K562 (cell line): ENCODE data around the gene TOM1. TPM values are rescaled to one million over a fixed set of nuclear protein-coding genes. Genes with fewer than 3 reads are reported as not detected.

Experiments
- MGA ChIP-seq: fragments of 450-650 bp; IDR thresholded peaks from 2 replicates; pipeline ENCODE4 v1.6.1; 2016; ENCODE audit warnings: mild to moderate bottlenecking, moderate library complexity
- MNT ChIP-seq, 2 experiments: fragments of 450-650 bp; conservative IDR thresholded peaks; 2 replicates each; pipeline ENCODE4 v1.6.1; 2017; ENCODE audit warnings: mild to moderate bottlenecking in 2 of 2, moderate library complexity in 2 of 2
- NR2C2 ChIP-seq, 2 experiments: fragments of 200-800 bp in 1 of 2; sonication (Bioruptor generic) in 1 of 2; sonication (generic) in 1 of 2; formaldehyde crosslinking in 1 of 2; IDR thresholded peaks; 2 replicates each; pipeline versions ENCODE4 v1.6.1 to v1.8.0; 2016 to 2022; ENCODE audit warnings: mild to moderate bottlenecking in 1 of 2, missing compliant biosample characterization in 1 of 2, missing genetic modification characterization in 1 of 2, missing genetic modification reagents in 1 of 2
- TAF9B ChIP-seq: fragments of 450-650 bp; IDR thresholded peaks from 2 replicates; pipeline ENCODE4 v1.6.1; 2018; ENCODE audit warnings: mild to moderate bottlenecking; ENCODE audit not compliant: partially characterized antibody
- polyA plus RNA-seq, 8 experiments: library from polyadenylated mRNA; depleted of rRNA in 4 of 8; stranded (reverse) in 5 of 8; unstranded in 3 of 8; fragments of >200 nt; fragmentation: Nextera tagmentation in 2 of 8; fragmentation: Illumina TruSeq in 1 of 8; extraction: Ambion mirVana in 2 of 8; extraction: Trizol in 1 of 8; gene quantifications; 2 replicates each; pipeline versions ENCODE4 v1.2.1 to v1.2.3, GENCODE V29; 2011 to 2014; ENCODE audit warnings: inconsistent platforms in 1 of 8, missing spikeins in 1 of 8
- total RNA-seq, 7 experiments: library from RNA; depleted of rRNA in 6 of 7; stranded (reverse); fragments of >200 nt in 6 of 7; fragmentation: Illumina TruSeq in 2 of 7; extraction: Trizol in 2 of 7; gene quantifications; 2 replicates each; pipeline versions ENCODE4 v1.2.1 to v1.2.3, GENCODE V29; 2011 to 2021; ENCODE audit warnings: low replicate concordance in 1 of 7

Gene TOM1
- total and polyA plus RNA-seq, 9 of the 15 experiments (the other 6 are each of a cell fraction or from before 2014, with no cell fraction given) = 0.64 to 20.6 (median 12.0) TPM

GRCh38 chr22:35376728-35377472 is 77.2 kb downstream of the TOM1 start (continued):
- TF ChIP-seq MGA = peak; percentile 50
- TF ChIP-seq MNT (conservative IDR thresholded peaks at IDR 0.05) = peak; percentile 94 to 98
- TF ChIP-seq NR2C2 (CRISPR knock-in tag; IDR thresholded peaks at IDR 0.05) = no peak
- peak; percentile 96 for TF ChIP-seq NR2C2 (tag; IDR thresholded peaks at IDR 0.05)
- peak; percentile 99 for TF ChIP-seq TAF9B
